Measurements from ENCODE around the gene SLC35D2. TPM values are rescaled to one million over a fixed set of nuclear protein-coding genes. Genes with fewer than 3 reads are reported as not detected.

Gene SLC35D2
- total RNA-seq, 6 donors from 2014 or later, result 24.5 to 36.7 (median 29.0) TPM

- WGBS, 2 donors, result 81 to 88% methylated on average over 3 of the region's 3 CpGs
- Histone ChIP-seq H3K4me1 (no peaks in the 10 kb centered on the region), H3K27ac (no peak overlapping the region), H3K4me3 (no peak overlapping the region), H3K27me3 (no peaks in the 10 kb centered on the region), H3K9me3 (no peaks in the 10 kb centered on the region), H3K36me3 (no peaks in the 10 kb centered on the region)
- ATAC-seq (ENCODE audit: low FRiP score in 2 of 2), result no peak
- no peak for DNase-seq
- TF ChIP-seq POLR2A (IDR thresholded peaks at IDR 0.05) (no peak), EP300 (IDR thresholded peaks at IDR 0.05) (no peak), POLR2AphosphoS5 (IDR thresholded peaks at IDR 0.05) (no peak)
These were observed 89.9 kb downstream of the SLC35D2 start for GRCh38 chr9:96293498-96294158.

DNA sequence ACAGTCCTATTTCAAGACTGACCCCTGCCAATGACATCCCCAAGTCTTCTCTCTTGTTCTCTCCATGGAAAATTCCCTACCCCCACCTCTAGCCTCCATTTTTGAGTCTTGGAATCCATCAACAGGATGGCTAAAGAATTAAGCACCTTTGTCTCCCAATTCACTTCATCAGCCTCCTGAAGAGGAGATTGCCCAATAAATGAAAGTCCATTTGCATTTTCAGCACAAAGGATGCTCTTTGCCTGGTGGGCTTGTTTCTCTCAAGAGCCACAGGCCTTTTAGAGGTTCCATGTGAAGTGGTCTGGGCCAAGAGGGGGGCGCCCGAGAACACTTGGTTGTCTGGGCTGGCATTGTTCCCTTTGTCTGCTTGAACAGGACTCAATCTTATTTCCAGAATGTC is 94.1 kb downstream of the SLC35D2 start:
- no peak for ATAC-seq (ENCODE audit: low FRiP score in 2 of 2)

DNA sequence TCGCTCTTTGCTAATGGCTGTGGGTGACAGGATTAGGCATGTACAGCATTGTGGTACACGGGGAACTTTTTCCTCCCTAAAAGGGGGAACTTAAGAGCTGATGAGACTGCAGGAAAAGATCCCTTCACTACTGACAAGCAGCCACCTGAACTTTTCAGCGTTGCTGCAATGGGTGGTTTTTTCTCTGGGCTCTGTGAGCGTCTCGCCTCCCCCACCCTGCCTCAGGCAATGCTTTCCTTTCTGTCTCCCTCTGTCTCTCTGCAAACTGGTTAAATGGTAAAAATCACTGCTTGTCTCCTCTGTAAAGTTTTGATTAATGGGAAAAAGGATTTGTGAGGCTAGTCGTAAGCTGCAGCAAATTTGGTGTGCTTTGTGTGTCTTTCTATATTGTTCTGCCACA is 101.9 kb downstream of the SLC35D2 start:
- no peak for ATAC-seq (ENCODE audit: low FRiP score in 2 of 2)
- 83 to 86% methylated on average over 6 of the region's 6 CpGs for WGBS, 2 donors
- no peak overlapping the region for H3K27ac ChIP-seq
- peaks cover 0 to 8% (median 3%) of the 10 kb centered on the region in 4 donors for H3K9me3 ChIP-seq
- no peaks in the 10 kb centered on the region for H3K36me3 ChIP-seq
- no peaks in the 10 kb centered on the region for H3K4me1 ChIP-seq
- H3K27me3 ChIP-seq, result no peaks in the 10 kb centered on the region
- no peak for DNase-seq
- no peak overlapping the region for H3K4me3 ChIP-seq
- no peak for TF ChIP-seq CTCF (IDR thresholded peaks at IDR 0.05)

More for the DNA sequence above, 94.1 kb downstream of the SLC35D2 start:
- 70 to 100% methylated on average over 2 of the region's 2 CpGs for WGBS, 2 donors
- Histone ChIP-seq H3K27ac (no peak overlapping the region), H3K4me3 (no peak overlapping the region), H3K27me3 (no peaks in the 10 kb centered on the region), H3K4me1 (no peaks in the 10 kb centered on the region), H3K36me3 (no peaks in the 10 kb centered on the region), H3K9me3 (peaks cover 0 to 5% (median 1%) of the 10 kb centered on the region in 4 donors)
- DNase-seq, result no peak
- TF ChIP-seq POLR2AphosphoS5 (IDR thresholded peaks at IDR 0.05) (no peak), EP300 (IDR thresholded peaks at IDR 0.05) (no peak), CTCF (IDR thresholded peaks at IDR 0.05) (no peak), POLR2A (IDR thresholded peaks at IDR 0.05) (no peak)

DNA sequence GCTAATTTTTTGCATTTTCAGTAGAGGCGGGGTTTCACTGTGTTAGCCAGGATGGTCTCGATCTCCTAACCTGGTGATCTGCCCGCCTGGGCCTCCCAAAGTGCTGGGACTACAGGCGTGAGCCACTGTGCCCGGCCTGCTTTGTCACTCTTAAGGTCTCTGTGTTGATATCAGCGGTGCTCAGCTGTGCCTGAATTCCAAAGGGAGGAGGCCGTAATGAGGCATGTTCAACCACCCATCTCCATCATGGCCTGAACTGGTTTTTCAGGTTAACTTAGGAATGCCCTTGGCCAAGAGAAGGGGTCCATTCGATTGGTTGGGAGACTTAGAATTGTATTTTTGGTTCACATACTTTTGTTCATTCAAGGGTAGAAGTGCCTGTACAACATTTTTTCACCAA is 103.6 kb downstream of the SLC35D2 start:
- no peak overlapping the region for H3K4me3 ChIP-seq
- H3K27ac ChIP-seq, result no peak overlapping the region
- H3K27me3 ChIP-seq, result no peaks in the 10 kb centered on the region
- DNase-seq, result no peak
- 74 to 82% methylated on average over 8 of the region's 8 CpGs for WGBS, 2 donors
- peaks cover 0 to 14% (median 9%) of the 10 kb centered on the region in 4 donors for H3K9me3 ChIP-seq
- TF ChIP-seq CTCF (IDR thresholded peaks at IDR 0.05), result no peak
- TF ChIP-seq POLR2AphosphoS5 (IDR thresholded peaks at IDR 0.05), result no peak
- no peak for TF ChIP-seq EP300 (IDR thresholded peaks at IDR 0.05)
- TF ChIP-seq POLR2A (IDR thresholded peaks at IDR 0.05), result no peak
- peak in 1 of 2 donors; percentile 90 for ATAC-seq (ENCODE audit: low FRiP score in 2 of 2)
- no peaks in the 10 kb centered on the region for H3K36me3 ChIP-seq
- H3K4me1 ChIP-seq, result no peaks in the 10 kb centered on the region

DNA sequence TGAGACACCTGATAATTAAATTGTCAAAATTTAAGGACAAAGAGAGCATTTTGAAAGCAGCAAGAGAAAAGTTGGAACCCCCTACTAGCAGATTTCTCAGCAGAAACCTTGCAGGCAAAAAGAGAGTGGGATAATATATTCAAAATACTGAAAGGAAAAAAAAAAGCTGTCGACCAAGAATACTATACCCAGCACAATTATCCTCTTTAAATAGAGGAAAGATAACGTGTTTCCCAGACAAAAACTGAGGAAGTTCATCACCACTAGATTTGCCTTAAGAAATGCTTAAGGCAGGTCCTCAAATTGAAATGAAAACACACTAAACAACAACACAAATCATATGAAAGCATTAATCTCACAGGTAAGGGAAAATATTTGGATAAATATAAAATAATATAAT is 108.6 kb downstream of the SLC35D2 start:
- Histone ChIP-seq H3K4me1 (no peaks in the 10 kb centered on the region), H3K27me3 (no peaks in the 10 kb centered on the region), H3K27ac (no peak overlapping the region), H3K9me3 (peaks cover 0 to 22% (median 17%) of the 10 kb centered on the region in 4 donors), H3K36me3 (no peaks in the 10 kb centered on the region), H3K4me3 (no peak overlapping the region)
- ATAC-seq (ENCODE audit: low FRiP score in 2 of 2), result no peak
- no peak for TF ChIP-seq POLR2AphosphoS5 (IDR thresholded peaks at IDR 0.05)
- TF ChIP-seq CTCF (IDR thresholded peaks at IDR 0.05), result no peak
- no peak for TF ChIP-seq EP300 (IDR thresholded peaks at IDR 0.05)
- no peak for TF ChIP-seq POLR2A (IDR thresholded peaks at IDR 0.05)
- DNase-seq, result no peak
- WGBS, 2 donors, result 65 to 78% methylated on average over 2 of the region's 2 CpGs

Other genes starting within 250 kb of the SLC35D2 start
- 1 to 10 TPM in 3 of 6 donors, not detected in 3; 1.0 to 7.3 (median 1.0) TPM for gene HSD17B3, start 81.5 kb downstream of the SLC35D2 start, total RNA-seq
- gene ZNF367, start 34.7 kb upstream of the SLC35D2 start, total RNA-seq, result 1 to 10 TPM in 5 of 6 donors, under 1 TPM in 1; 0.59 to 2.6 (median 1.4) TPM
- 10 to 100 TPM in 2 of 6 donors, 1 to 10 TPM in 4; 3.1 to 14.6 (median 9.7) TPM for gene HABP4, start 66.5 kb upstream of the SLC35D2 start, total RNA-seq
- gene CDC14B, start 236.1 kb upstream of the SLC35D2 start, total RNA-seq, result 10 to 100 TPM in 4 of 6 donors, 1 to 10 TPM in 2; 6.0 to 28.5 (median 12.7) TPM